OCI-LY3 (cell line): Measurements from ENCODE around the gene SLC5A11.

Experiments used
- CTCF ChIP-seq: fragments of 200-600, 300-600 bp; sonication (generic); IDR thresholded peaks from 2 replicates; pipeline ENCODE4 v1.5.1; 2014; ENCODE audit warnings: antibody characterized with exemption, low read length, low read depth
- EZH2phosphoT487 ChIP-seq: fragments of 200-600 bp; shearing (Covaris generic); IDR thresholded peaks from 2 replicates; pipeline ENCODE4 v1.6.1; 2018; ENCODE audit warnings: antibody characterized with exemption, mixed run types, low read depth

- TF ChIP-seq CTCF: no peak
- TF ChIP-seq EZH2phosphoT487: no peak
These were observed 29.1 kb upstream of the SLC5A11 start for GRCh38 chr16:24816688-24817087.
